Gastroesophageal sphincter (tissue), 4 donors: ENCODE measurements around the gene RIOK3. TPM values are rescaled to one million over a fixed set of nuclear protein-coding genes. Genes with fewer than 3 reads are reported as not detected.

Experiments used
- ATAC-seq: fragments of 150-250 bp; one replicate; pipeline ENCODE4 v1.9.1; 2016; ENCODE audit warnings: mild to moderate bottlenecking, moderate library complexity
- H3K27ac ChIP-seq, 4 donors: fragments of 200-600 bp; sonication (generic) in 3 of 4; 1 replicate in 3 of 4; 2 replicates in 1 of 4; pipeline ENCODE4 v1.5.1; 2016 to 2019
- H3K27me3 ChIP-seq: fragments of 200-600 bp; sonication (generic); one replicate; pipeline ENCODE4 v1.5.1; 2019
- H3K36me3 ChIP-seq, 2 donors: fragments of 200-600 bp; sonication (generic); one replicate each; pipeline ENCODE4 v1.5.1; 2019; ENCODE audit warnings: control low read depth in 1 of 2
- H3K4me1 ChIP-seq, 3 donors: fragments of 200-600 bp; sonication (generic); 1 replicate in 2 of 3; 2 replicates in 1 of 3; pipeline ENCODE4 v1.5.1; 2016 to 2019; ENCODE audit warnings: control low read depth in 2 of 3
- H3K4me3 ChIP-seq, 2 donors: fragments of 200-600 bp; sonication (generic); one replicate each; pipeline ENCODE4 v1.5.1; 2019; ENCODE audit warnings: mild to moderate bottlenecking in 1 of 2, moderate library complexity in 1 of 2
- H3K9me3 ChIP-seq, 3 donors: fragments of 200-600 bp; sonication (generic); one replicate each; pipeline ENCODE4 v1.5.1; 2017 to 2019; ENCODE audit warnings: control low read depth in 2 of 3
- CTCF ChIP-seq, 4 experiments: fragments of 200-600 bp in 2 of 4; fragments of 450-650 bp in 2 of 4; sonication (generic) in 1 of 4; IDR thresholded peaks; one replicate each; pipeline ENCODE4 v1.5.1; 2017 to 2019; ENCODE audit warnings: antibody characterized with exemption in 4 of 4, mild to moderate bottlenecking in 2 of 4, moderate library complexity in 2 of 4
- EP300 ChIP-seq: sonication (generic); formaldehyde crosslinking; IDR thresholded peaks from one replicate; pipeline ENCODE4 v1.6.1; 2017; ENCODE audit warnings: antibody characterized with exemption, mild to moderate bottlenecking
- POLR2A ChIP-seq, 2 donors: fragments of 450-650 bp; IDR thresholded peaks; one replicate each; pipeline ENCODE4 v1.6.1; 2017; ENCODE audit warnings: antibody characterized with exemption in 2 of 2, mild to moderate bottlenecking in 2 of 2, moderate library complexity in 1 of 2
- POLR2AphosphoS5 ChIP-seq: sonication (generic); formaldehyde crosslinking; IDR thresholded peaks from one replicate; pipeline ENCODE4 v1.6.1; 2017; ENCODE audit warnings: antibody characterized with exemption
- WGBS, 2 donors: methylation state at CpG; one replicate each; pipeline ENCODE4 v1.1.5; 2018; ENCODE audit warnings: low coverage in 1 of 2; 5-methylcytosine and 5-hydroxymethylcytosine counted together
- total RNA-seq, 4 donors: library from RNA; depleted of rRNA; stranded (reverse); fragments of >200 nt; gene quantifications; one replicate each; pipeline ENCODE4 v1.1.0, GENCODE V29; 2016

The RIOK3 gene
- total RNA-seq, 4 donors from 2014 or later: 30.8 to 84.1 (median 51.3) TPM

GRCh38 chr18:23412351-23412964 lies 40.6 kb upstream of the RIOK3 start:
- Histone ChIP-seq H3K4me3 (no peak overlapping the region), H3K36me3 (no peaks in the 10 kb centered on the region), H3K9me3 (no peaks in the 10 kb centered on the region), H3K27ac (no peak overlapping the region), H3K4me1 (no peaks in the 10 kb centered on the region), H3K27me3 (no peaks in the 10 kb centered on the region)
- no peak for ATAC-seq
- TF ChIP-seq POLR2AphosphoS5 (no peak), EP300 (no peak), POLR2A (IDR thresholded peaks at IDR 0.05) (no peak), CTCF (IDR thresholded peaks at IDR 0.05) (no peak)
- WGBS, 2 donors: 18 to 67% methylated on average over 3 of the region's 3 CpGs

GRCh38 chr18:23415515-23415914 lies 37.6 kb upstream of the RIOK3 start:
- Histone ChIP-seq H3K36me3 (no peaks in the 10 kb centered on the region), H3K9me3 (no peaks in the 10 kb centered on the region), H3K4me3 (no peak overlapping the region), H3K27ac (no peak overlapping the region), H3K27me3 (no peaks in the 10 kb centered on the region), H3K4me1 (no peaks in the 10 kb centered on the region)
- TF ChIP-seq CTCF (IDR thresholded peaks at IDR 0.05): no peak
- TF ChIP-seq POLR2AphosphoS5: no peak
- TF ChIP-seq EP300: no peak
- no peak for TF ChIP-seq POLR2A (IDR thresholded peaks at IDR 0.05)
- 58 to 76% methylated on average over 4 of the region's 4 CpGs for WGBS, 2 donors
- ATAC-seq: no peak

GRCh38 chr18:23416298-23416697 lies 36.8 kb upstream of the RIOK3 start:
- H3K27me3 ChIP-seq: no peaks in the 10 kb centered on the region
- no peaks in the 10 kb centered on the region for H3K4me1 ChIP-seq
- no peak for TF ChIP-seq POLR2AphosphoS5
- TF ChIP-seq CTCF (IDR thresholded peaks at IDR 0.05): no peak
- no peak for TF ChIP-seq EP300
- no peak for TF ChIP-seq POLR2A (IDR thresholded peaks at IDR 0.05)
- H3K27ac ChIP-seq: no peak overlapping the region
- H3K4me3 ChIP-seq: no peak overlapping the region
- WGBS, 2 donors: 78% methylated on average over 3 of the region's 3 CpGs; no CpG with 5 or more reads in 1 of the 2 donors
- H3K36me3 ChIP-seq: no peaks in the 10 kb centered on the region
- no peaks in the 10 kb centered on the region for H3K9me3 ChIP-seq
- peak; percentile 7 for ATAC-seq

- TF ChIP-seq POLR2A (IDR thresholded peaks at IDR 0.05) (no peak), CTCF (IDR thresholded peaks at IDR 0.05) (no peak), POLR2AphosphoS5 (no peak)
- no peaks in the 10 kb centered on the region for H3K36me3 ChIP-seq
- H3K4me1 ChIP-seq: no peaks in the 10 kb centered on the region
- H3K27ac ChIP-seq: no peak overlapping the region
- 67 to 100% methylated on average over 1 of the region's 1 CpG for WGBS, 2 donors
- H3K27me3 ChIP-seq: no peaks in the 10 kb centered on the region
- H3K9me3 ChIP-seq: no peaks in the 10 kb centered on the region
- H3K4me3 ChIP-seq: no peak overlapping the region
- no peak for ATAC-seq
These were observed 31.8 kb upstream of the RIOK3 start for GRCh38 chr18:23421277-23421676.

GRCh38 chr18:23422751-23423418 lies 30.2 kb upstream of the RIOK3 start:
- TF ChIP-seq CTCF (IDR thresholded peaks at IDR 0.05) (no peak), POLR2A (IDR thresholded peaks at IDR 0.05) (no peak), POLR2AphosphoS5 (no peak), EP300 (no peak)
- 71 to 100% methylated on average over 1 of the region's 4 CpGs for WGBS, 2 donors
- H3K36me3 ChIP-seq: no peaks in the 10 kb centered on the region
- H3K4me1 ChIP-seq: no peaks in the 10 kb centered on the region
- no peaks in the 10 kb centered on the region for H3K27me3 ChIP-seq
- H3K27ac ChIP-seq: no peak overlapping the region
- peak; percentile 57 for ATAC-seq
- no peak overlapping the region for H3K4me3 ChIP-seq
- no peaks in the 10 kb centered on the region for H3K9me3 ChIP-seq
